Head of caudate nucleus (tissue), 42 donors: ENCODE data around the gene MYBPC1.

ENCODE experiments used
- DNase-seq, 42 donors: peaks; one replicate each; pipeline versions ENCODE4 v3.0.0 to v3.0.0-alpha.2; 2020 to 2021; ENCODE audit warnings: mixed read lengths in 7 of 42
- intact Hi-C: fragments of 100-400 bp; cut with DNase I; formaldehyde crosslinking; loops from one replicate; pipeline ENCODE4 v1.15.0; 2022

MYBPC1 gene

DNA sequence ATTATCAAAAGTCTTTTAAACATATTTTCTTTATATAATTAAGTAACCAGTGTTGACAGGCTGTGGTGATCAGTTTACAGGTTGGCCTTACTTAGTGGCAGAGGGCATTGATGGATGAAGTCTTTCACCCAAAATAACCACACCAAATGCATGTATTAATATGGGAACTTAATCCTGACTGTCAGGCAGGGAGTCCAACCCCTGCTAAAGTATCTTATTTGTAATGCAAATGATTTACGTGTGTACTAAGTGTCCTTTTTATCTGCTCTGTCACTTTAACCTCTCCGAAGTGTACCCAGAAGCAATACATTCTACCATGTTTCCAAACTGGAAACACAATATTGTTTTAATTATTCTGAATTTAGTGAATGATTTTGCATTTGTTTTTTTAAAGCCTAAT lies 1.4 kb downstream of the MYBPC1 start:
- intact Hi-C loops, result no loop called here

GRCh38 chr12:101597164-101597563 lies 2.4 kb downstream of the MYBPC1 start:
- intact Hi-C loops, result no loop called here
- no peak for DNase-seq

More for the DNA sequence above, 1.4 kb downstream of the MYBPC1 start:
- no peak for DNase-seq

- intact Hi-C loops, result no loop called here
- no peak for DNase-seq
Observed at GRCh38 chr12:101598483-101598882, 3.7 kb downstream of the MYBPC1 start.

- intact Hi-C loops, result no loop called here
- no peak for DNase-seq
Observed at GRCh38 chr12:101599311-101599710, 4.5 kb downstream of the MYBPC1 start.

GRCh38 chr12:101599771-101600484 lies 5.2 kb downstream of the MYBPC1 start:
- intact Hi-C loops, result no loop called here
- no peak for DNase-seq

- intact Hi-C loops, result no loop called here
- no peak for DNase-seq
Observed at GRCh38 chr12:101604132-101604531, 9.4 kb downstream of the MYBPC1 start.

DNA sequence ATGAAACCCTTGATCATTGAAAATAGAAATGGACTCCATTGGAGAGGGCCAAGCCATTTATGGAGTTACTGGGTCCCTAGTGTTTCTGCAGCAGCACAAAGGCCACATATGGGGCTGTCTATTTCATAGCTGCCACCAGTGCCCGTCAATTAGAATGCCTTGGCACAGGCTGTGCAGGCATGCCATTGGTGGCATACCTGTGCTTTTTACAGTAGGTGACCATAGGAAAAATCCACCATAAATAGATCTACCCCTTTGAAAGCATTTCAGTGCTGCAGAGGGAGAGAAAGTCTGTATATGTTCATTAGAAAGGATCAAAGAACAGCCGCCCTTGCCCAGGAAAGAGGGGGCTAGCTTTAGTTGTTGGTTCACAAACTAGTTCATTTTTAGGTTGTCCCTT lies 13.1 kb downstream of the MYBPC1 start:
- intact Hi-C loops, result no loop called here
- DNase-seq, result no peak

DNA sequence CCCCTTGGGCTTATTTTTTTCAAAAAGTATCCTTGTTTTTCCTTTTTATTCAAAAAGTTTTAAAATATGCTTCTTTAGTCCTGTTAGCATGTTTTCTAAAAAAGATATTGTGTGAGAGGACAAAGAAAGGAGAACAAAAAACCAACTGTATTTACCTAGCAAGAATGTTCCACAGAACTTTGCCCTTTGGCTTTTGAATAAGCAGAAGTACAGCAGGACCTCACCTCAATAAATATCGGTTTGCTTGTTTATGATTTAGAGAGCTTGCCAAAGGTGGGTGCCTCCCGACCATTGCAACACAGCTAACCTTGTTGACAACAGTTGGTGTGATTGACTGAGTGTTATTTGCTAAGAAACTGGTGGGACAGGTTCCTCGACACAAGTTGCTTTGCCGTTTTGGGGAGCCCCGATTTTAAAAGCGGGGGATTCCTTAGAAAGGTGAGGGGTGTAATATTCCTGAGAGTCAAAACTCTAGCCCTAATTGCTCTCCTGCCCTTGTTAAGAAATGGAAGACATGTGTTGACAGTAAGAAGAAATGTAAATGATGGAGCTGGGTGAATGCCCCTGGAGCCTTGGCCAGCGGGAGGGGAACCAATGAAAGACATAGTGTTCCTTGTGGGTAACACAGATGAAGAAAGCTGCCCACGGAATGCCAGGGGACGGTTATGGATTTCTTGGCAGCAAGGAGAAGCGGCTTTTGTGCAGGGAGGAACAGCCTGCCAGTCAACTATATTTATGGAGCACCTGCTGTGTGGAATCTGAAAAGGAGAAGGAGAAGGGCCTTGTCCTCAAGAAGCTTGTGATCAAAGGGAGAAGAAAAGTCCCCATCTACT lies 13.7 kb downstream of the MYBPC1 start:
- DNase-seq, result no peak

DNA sequence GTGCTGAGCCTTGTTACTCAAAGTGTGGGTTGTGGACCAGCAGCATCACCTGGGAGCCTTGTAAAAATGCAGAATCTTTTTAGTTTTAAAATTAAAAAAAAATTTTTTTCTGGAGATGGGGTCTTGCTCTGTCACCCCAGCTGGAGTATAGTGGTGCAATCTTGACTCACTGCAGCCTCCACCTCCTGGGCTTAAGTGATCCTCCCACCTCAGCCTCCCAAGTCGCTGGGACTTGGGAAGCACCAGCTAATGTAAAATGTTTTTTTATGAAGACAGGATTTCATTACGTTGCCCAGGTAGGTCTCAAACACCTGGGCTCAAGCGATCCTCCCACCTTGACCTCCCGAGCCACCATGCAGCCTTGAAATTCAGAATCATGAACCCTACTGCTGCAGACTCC lies 14.4 kb downstream of the MYBPC1 start:
- intact Hi-C loops, result no loop called here
- DNase-seq, result no peak

More for the DNA sequence above, 13.7 kb downstream of the MYBPC1 start:
- intact Hi-C loops, result no loop called here

DNA sequence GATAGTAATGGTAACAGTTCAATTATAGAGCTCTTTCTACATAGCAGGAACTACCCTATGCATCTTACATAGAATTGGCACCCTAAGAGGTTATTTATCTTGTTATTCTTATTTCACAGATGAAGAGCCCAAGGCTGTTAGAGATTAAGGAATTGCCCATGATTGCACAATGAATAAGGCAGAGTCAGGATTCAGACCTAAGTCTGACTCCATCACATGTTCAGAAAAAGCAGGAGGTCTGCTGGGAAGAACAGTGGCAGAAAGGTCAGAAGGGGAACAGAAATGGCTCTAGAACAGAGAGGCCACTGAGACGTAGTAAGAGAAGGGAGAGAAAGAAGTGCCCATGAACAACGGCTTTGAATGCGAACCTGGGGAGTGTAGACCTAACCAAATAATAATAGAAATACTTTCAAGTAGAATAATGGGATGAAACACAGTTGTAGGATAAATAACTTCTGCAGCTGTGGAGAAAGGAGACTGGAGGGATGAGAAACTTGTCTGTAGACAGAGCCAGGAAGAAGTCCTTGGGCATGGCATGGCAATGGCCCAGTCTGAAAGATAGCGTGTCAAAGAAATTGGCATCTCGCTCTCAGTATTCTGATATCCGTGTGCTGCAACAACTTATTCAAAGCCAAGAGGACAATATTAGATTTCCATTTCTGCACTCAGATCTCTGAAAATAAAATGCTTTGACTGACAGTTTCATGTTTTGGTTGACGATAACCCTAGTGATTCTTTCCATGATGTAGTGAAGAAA lies 17.6 kb downstream of the MYBPC1 start:
- intact Hi-C loops, result no loop called here
- DNase-seq, result no peak

GRCh38 chr12:101616027-101616494 lies 21.3 kb downstream of the MYBPC1 start:
- intact Hi-C loops, result no loop called here

GRCh38 chr12:101619026-101619786 lies 24.4 kb downstream of the MYBPC1 start:
- intact Hi-C loops, result no loop called here

More at GRCh38 chr12:101616027-101616494, 21.3 kb downstream of the MYBPC1 start:
- DNase-seq, result peak in 1 of 42 donors; percentile 4

GRCh38 chr12:101619858-101620761 lies 25.3 kb downstream of the MYBPC1 start:
- DNase-seq, result peak in 1 of 42 donors; percentile 8
- intact Hi-C loops, result no loop called here

More at GRCh38 chr12:101619026-101619786, 24.4 kb downstream of the MYBPC1 start:
- DNase-seq, result no peak

- intact Hi-C loops, result no loop called here
- no peak for DNase-seq
Observed at GRCh38 chr12:101620762-101621133, 26.0 kb downstream of the MYBPC1 start.

DNA sequence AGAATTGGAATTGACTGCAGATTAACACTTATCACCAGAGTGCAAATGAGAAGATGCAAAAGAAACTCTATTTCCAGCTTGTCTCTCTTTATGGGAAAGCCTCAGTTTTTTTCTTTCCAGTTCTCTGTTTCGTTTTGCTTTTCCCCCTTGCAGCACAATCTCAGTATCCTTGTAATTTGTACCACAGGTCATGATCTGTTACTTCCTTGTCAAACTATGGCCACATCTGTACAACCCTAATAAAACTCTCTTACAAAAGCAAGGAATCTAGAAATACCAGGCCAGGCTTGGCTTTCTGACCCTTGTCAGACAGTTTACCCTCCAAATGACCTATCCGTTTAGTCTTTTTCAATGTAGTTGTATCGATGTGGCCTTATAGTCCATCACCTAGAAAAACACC lies 33.9 kb downstream of the MYBPC1 start:
- no peak for DNase-seq
- intact Hi-C loops, result no loop called here

DNA sequence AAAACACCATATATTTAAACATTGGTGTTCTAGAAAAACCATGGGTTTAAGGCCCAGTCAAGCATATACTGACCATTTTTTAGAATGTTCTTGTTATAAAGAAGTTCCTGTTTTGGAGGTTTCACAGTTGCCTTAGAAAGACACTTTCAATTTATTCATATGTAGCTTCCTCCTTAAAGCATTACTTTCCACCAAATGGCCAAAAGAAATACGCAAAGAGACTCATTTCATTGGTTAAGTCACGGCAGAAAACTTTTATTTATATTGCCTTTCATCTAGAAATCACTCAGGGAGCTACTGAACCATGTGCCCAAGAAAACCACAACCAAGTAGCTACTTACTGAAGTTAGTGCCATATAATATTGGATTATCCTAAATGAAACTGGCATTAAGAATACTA lies 40.0 kb downstream of the MYBPC1 start:
- no peak for DNase-seq
- intact Hi-C loops, result no loop called here

DNA sequence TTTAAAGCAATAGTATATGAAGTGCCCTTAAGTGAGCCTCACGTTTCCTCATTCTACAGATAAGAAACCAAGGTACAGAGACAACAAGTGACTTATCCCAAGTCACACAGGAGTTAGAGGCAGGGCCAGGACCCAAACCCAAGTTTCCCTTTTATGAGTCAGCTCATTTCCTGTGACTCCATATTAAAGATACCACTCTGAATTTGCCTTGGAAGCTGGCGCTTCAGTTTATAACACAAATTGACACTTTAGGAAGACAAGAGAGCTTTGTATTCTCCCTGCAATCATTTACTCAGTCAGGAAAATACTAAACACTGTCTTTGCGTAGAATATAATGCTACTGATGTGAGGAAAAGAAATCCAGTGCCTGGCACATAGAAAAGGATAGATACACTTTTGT lies 43.2 kb downstream of the MYBPC1 start:
- DNase-seq, result no peak
- intact Hi-C loops, result no loop called here
